ENCODE results near the gene PLPP3. TPM values are rescaled to one million over a fixed set of nuclear protein-coding genes. Genes with fewer than 3 reads are reported as not detected.
A peak's percentile ranks its signal among the peaks of the same experiment; 100 is the strongest.

The PLPP3 gene
- polyA plus RNA-seq, 3 donors: 113 to 123 (median 118) TPM

DNA sequence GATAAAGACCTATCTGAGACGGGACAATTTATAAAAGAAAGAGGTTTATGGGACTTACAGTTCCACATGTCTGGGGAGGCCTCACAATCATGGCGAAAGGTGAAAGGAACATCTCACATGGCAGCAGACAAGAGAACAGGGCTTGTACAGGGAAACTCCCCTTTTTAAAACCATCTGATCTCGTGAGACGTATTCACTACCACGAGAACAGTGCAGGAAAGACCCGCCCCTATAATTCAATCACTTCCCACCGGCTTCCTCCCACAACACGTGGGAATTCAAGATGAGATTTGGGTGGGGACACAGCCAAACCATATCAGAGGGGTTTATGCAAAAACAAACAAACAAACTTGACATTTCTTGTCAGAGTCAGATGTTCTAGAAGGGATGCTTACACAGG, 89.7 kb downstream of the PLPP3 start:
- DNase-seq (ENCODE audit: extremely low read depth in 1 of 11, low read depth in 9 of 11, low spot score in 4 of 11): no peak

DNA sequence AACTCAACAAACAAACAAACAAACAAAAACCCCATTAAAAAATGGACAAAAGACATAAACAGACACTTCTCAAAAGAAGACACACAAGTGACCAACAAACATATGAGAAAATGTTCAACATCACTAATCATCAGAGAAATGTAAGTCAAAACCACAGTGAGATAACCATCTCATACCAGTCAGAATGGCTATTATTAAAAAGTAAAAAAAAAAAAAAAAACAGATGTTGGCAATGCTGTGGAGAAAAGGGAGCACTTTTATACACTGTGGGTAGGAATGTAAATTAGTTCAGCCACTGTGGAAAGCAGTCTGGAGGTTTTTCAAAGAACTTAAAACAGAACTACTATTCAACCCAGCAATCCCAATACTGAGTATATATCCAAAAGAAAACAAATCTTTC, 94.7 kb downstream of the PLPP3 start:
- no peak for DNase-seq (ENCODE audit: extremely low read depth in 1 of 11, low read depth in 9 of 11, low spot score in 4 of 11)

DNA sequence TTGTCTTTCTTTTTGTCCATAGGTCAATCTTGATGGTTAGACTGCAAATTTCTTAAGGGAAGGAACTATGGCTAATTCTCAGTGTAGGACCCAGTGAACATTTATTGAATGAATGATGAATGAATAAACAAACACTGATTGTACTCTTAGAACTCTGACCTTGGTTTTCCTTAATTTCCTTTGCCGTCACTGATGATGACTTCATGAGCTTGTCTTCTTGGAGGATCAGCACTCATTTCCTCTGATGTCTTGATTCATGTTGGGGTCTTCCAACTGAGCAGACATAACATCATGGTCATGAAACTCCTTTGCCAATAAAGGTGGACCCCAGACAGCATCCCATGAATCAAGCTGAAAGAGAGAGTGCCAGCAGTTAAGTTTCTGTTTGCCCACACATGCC, 96.3 kb downstream of the PLPP3 start:
- no peak for DNase-seq (ENCODE audit: extremely low read depth in 1 of 11, low read depth in 9 of 11, low spot score in 4 of 11)

DNA sequence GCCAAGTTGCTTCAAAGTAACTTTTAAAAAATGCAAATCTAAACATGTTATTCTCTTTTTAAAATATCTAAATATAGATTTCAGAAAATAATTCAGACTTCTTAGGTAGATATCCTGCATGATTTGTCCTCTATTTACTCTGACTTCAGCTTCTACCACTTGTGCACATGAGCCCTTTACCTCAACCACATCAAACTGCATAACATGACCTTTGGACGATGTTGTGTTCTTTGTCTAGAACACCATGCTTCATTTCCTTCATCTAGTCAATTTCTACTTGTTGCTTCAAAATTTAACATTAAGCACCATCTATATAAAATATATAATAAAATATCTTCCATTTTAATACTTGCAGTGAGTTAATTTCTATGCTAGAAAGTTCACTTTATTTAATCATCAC, 96.9 kb downstream of the PLPP3 start:
- DNase-seq (ENCODE audit: extremely low read depth in 1 of 11, low read depth in 9 of 11, low spot score in 4 of 11): no peak

DNA sequence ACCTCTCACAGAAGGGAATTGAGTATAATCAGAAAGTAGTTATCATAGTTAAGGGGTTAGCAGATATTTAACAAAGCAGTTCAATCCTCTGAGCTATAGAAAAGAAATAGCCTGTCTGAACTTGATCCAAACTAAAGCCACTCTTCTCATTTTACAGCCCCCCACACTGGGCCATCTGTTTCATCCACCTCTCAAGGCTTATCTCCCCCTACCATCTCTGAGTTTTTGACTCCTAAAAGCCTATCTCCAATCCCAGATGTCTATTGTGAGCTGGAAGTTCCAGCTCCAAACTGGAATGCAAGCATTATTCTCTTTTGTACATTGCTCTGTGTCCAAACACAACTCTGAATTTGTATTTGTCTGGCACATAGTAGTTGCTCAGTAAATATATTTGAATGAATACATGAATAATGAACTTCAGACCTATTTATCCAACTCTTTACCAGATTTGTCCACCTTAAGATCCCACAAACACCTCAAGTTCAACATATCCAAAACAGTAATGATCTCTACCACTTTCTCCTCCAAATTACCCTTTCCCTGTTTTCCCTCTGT, 98.1 kb downstream of the PLPP3 start:
- no peak for DNase-seq (ENCODE audit: extremely low read depth in 1 of 11, low read depth in 9 of 11, low spot score in 4 of 11)

DNA sequence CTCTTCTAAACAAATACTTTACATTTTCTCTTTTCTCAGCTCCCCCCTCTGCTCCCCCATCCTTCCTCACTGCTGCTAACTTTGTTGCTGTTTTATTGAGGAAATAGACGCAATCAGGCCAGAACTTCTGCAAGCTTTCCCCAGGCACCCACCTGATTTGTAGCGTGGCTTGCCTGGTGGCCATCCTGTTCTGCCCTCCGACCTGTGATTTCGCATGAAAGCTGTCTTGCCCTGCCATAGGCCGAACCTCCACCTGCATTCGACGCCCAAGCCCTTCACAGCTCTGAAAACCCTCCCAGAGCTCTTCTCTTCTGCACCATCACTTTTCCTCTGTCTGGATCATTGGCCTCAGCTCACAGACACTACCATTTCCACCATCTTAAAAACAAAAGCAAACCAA, 100.6 kb downstream of the PLPP3 start:
- DNase-seq (ENCODE audit: extremely low read depth in 1 of 11, low read depth in 9 of 11, low spot score in 4 of 11): no peak

DNA sequence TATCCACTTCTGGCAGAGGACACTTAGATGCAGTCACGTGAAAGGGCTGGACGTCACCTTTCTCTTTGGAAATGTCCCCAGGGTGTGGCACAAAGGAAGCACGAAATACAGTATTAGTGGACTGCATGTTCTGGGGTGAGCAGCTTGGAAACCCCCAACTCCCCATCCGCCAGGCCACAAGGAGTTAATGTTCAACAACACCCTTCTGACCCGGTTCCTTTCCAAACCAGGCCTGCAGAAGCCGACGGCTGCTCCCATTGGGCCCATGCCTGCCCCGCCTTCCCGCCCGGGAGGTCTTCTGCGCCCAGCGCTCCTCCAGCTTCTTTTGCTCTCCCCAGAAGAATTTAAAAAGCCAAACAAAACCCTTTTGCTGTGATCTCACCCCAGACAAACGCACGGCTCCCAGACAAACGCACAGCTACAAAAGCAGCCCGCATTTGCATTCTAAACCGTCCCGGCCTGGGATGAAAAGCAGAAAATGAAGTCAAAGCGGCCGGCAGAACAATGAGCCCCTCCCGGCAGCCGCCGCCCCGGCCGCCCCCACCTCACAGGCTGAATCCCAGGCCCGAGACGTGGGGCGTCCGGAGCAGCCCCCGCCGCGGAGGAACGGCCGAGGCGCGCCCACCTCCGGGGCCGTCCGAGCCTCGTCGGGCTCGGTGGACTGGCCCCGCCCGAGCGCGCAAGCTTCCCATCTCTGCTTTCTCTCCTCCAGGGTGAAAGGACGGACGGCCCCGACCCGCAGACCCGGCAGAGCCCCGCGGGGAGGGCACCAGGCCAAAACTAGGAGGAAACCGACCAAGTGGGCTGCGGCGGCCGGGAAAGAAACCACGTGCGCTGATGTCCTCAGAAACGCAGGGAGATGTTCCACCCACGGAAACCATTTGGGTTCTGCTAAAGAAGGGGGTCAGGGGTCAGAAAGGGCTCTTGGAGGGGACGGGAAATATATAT, 101.9 kb downstream of the PLPP3 start:
- peak in 10 of 11 donors; percentile 23 to 53 (median 43) for DNase-seq (ENCODE audit: extremely low read depth in 1 of 11, low read depth in 9 of 11, low spot score in 4 of 11)

DNA sequence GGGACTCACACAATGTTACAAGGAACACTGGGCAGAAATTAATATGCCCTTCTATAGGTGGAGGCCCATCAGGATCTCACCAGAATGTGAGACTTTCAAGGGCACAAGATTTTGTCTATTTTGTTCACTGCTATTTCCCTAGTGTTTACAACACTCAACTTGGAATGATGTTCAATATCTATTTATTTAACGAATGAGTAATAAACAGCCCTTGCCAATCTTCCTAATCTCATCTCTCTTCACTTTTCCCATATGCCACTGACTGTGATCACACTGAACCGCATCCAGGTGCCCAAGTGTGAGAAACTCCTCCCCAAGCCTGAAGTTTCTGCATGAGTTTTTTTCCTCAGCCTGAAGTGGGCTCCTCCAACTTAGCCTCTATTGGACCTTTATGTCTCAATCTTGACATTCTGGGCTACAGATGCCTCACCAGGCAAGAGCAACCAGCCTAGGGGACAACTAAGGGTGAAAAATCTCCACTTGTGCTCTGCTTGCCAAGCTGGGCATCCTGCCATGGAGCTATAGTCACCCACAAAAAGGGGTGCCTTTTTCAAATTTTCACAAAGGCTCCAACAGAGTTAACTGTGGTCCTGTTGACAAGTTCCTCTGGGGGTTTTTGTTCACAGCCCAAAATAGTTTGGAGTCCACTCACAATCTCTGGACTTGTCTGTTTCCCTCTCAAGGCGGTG, 105.6 kb downstream of the PLPP3 start:
- no peak for DNase-seq (ENCODE audit: extremely low read depth in 1 of 11, low read depth in 9 of 11, low spot score in 4 of 11)

DNA sequence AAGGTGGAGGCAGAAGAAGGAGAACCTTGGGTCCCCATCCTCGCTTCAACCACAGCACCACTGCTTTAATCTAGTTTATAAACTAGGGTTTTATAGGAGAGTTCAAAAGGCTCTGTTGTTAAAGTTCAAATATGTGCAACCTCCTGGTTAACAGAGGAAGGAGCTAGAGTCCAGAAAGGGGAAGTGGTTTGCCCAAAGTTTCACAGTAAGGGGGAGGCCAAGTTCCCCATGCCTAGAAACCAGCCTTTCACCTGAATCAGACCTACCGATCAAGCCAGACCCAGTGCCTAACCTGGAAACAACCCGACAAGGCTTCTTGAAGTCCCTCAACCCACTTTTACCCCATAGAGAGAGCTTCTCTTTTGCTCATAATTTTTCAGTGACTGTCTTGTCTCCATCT, 106.5 kb downstream of the PLPP3 start:
- DNase-seq (ENCODE audit: extremely low read depth in 1 of 11, low read depth in 9 of 11, low spot score in 4 of 11): no peak

DNA sequence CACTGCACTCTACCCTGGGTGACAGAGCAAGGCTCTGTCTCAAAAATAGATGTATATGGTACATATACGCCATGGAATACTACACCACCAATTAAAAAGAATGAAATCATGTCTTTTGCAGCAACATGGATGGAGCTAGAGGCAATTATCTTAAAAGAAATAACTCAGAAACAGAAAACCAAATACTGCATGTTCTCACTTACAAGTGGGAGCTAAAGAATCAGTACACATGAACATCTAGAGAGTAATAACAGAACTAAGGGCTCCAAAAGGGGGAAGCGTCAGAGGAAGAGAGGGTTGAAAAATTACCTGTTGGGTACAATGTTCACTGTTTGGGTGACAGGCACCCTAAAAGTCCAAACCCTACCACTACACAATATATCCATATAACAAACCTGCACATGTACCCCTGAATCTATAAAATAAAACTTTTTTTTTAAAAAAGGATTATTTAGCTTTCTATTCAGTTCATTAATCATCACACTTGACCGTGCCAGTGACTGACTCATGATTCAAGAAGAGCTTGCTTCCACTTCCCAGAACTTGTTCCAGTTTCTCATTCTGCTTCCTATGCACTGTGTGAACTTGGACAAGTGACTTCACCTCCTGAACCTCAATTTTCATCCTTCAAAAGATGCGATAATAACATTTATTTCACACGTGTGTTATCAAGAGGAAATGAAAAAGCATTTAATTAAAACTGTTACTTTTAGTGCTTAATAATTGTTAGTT, 109.6 kb downstream of the PLPP3 start:
- DNase-seq (ENCODE audit: extremely low read depth in 1 of 11, low read depth in 9 of 11, low spot score in 4 of 11): no peak

DNA sequence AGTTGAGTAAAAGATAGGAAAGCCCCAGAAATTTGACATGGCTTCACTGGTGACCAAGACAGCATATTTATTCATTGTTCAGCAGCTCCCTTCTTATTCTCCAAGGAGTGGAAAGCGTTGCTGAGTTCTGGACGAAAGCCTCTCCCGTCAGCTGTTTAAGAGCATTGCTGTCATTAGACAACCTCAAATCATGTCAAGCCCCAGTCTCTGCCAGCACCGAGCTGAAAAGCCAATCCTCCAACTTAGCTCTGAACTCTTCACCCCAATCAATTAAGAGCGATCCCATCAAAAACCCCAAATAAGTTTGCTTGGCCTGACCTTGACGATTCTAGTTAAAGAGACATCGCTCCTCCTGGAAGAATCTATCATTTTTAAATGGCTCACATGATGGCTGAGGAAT, 110.8 kb downstream of the PLPP3 start:
- no peak for DNase-seq (ENCODE audit: extremely low read depth in 1 of 11, low read depth in 9 of 11, low spot score in 4 of 11)

DNA sequence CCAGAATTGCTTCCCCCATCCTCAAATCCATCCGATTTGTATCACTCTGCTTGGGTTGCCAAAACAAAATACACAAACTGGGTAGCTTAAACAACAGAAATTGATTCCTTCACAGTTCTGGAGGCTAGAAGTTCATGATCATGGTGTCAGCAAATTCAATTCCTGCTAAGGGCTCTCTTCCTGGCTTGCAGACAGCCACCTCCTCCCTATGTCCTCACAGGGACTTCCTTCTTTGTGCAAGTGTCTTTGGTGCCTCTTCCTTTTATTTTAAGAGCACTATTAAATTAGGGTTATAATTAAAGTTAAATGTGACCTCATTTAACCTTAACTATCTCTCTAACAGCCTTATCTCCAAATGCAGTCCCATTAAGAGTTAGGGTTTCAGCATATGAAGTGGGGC, 112.8 kb downstream of the PLPP3 start:
- no peak for DNase-seq (ENCODE audit: extremely low read depth in 1 of 11, low read depth in 9 of 11, low spot score in 4 of 11)

DNA sequence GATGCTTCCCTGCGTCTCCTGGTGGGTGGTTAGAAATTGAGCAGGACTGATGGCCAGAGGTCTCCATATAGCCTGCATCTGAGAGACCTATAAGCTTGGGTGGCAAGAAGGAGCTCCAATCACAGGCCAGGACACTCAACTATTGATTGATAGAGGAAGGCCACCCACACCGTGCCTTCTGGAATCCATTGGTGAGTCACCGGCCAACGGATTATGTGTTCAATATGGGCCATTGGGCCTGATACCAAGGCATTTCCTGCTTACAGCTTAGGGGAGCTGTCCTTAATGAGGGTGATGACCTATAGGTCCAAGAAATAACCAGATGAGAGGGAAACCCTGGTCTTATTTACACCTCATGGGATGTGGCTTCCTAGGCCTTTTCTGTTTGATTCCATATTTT, 115.1 kb downstream of the PLPP3 start:
- DNase-seq (ENCODE audit: extremely low read depth in 1 of 11, low read depth in 9 of 11, low spot score in 4 of 11): no peak

DNA sequence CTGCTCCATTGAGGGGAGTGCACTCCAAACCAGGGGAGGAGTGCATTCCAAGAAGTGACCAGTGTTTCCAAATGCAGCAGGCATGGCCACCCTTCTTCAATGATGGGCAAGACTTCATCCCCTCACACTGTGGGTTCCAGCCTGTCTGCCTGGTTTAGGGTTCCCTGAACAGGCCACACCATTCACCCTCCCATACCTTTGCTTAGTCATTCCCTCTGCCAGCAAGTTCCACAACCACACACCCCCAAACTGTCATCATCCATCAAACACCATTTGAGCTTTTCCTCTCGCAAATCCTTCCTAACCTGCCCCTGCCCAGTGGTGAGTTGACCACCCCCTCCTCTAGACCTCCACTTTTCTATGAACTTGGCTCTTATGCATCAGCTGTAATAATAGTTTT, 116.0 kb downstream of the PLPP3 start:
- no peak for DNase-seq (ENCODE audit: extremely low read depth in 1 of 11, low read depth in 9 of 11, low spot score in 4 of 11)

DNA sequence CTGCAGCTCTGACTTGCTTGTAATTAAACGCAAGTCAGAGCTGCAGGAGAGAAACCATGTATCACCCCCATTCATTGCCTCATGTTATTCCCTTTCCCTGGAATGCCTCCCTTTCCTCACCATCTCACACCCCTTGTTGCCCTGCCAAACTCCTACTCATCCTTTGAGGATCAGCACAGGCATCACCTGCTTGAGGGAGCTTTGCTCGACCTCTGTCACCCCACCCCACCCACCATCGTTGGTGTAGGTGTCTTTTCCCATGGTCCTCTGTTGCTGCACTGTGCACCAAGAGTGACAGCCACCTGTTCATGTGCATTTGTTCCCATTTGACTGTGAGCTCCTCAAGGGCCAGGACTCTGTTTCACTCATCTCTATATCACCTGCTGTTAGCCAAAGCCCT, 117.2 kb downstream of the PLPP3 start:
- no peak for DNase-seq (ENCODE audit: extremely low read depth in 1 of 11, low read depth in 9 of 11, low spot score in 4 of 11)

DNA sequence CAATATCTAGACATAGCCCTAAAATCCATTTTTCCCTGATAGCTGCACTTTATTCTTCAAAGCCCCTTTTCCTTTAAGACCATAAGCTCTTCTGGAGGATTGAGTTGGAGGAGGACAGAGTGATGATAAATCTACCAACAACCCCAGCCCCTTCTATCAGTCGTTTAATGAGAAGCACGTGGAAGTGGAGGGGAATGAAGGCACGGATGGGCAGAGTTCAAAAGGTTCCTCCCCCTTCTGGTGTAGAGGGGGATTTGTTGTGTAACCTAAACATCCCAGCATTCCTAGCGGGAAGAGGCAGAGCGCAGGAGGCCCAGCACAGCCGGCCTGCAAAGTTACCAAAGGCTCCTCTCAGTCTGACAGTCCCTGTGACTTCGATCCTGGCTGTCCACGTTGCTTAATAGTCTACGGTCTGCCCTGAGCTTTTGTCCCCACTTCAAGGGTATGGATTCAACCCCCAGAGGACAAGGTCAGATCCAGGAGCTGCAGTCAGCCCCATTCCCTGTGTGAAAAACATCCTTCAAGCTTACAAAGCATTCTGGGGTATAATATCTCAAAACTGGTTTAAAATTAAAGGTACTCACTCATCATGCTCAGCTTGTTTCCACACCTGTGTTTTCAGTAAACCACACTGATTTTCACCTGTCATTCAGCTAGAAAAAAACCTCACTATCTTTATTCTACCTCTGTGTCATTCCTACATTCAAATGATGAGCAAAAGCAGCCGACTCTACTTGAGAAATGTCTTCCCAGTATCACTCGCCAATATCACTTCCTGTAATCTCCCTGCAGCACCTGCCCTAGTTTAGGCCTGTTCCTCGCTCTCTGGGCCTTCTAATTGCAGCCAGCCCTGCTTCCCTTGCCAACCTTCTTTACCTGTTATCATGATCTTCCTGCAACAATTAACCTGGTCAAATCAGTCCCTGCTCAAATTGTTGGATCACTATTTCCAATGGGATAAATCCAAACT, 117.9 kb downstream of the PLPP3 start:
- no peak for DNase-seq (ENCODE audit: extremely low read depth in 1 of 11, low read depth in 9 of 11, low spot score in 4 of 11)

DNA sequence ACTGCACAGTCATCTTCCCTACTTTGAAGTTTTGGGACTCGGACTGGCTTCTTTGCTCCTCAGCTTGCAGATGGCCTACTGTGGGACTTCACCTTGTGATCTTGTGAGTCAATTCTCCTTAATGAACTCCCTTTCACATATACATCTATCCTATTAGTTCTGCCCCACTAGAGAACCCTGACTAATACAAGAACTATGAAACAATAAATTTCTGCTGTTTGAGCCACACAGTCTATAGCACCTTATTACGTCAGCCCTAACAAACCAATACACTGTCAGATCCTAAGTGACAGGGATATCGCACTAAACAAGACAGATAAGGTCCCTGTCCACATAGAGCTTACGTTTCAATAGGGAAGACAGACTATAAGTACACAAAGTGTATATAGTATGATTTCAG, 120.1 kb downstream of the PLPP3 start:
- no peak for DNase-seq (ENCODE audit: extremely low read depth in 1 of 11, low read depth in 9 of 11, low spot score in 4 of 11)

DNA sequence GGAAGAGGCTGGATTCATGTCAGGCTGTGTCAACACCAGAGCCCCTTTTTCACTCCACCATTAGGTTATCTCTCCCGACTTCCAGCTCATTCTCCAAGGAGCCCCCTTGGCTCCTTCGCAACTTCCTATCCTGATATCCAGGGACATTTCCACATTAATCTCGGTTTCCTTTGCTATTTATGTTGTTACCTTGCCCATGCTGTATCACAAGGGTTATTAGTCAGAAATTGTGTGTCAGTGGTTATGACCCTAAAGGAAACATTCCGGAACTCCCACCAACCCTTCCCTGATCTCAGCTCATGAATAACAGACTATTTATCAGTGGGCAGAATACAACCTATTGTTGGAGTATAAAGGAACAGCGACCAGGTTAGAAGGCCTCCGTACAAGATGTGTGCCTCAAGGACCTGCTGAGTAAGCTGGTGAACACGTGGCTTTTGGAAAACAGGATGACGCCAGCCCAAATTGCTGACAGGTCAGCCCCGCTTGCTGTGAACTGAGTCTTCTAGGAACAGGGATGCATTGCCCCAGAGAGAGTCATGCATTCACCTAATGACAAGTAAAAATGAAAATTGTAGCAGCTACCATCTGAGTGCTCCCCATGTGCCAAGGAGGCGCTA, 121.5 kb downstream of the PLPP3 start:
- DNase-seq (ENCODE audit: extremely low read depth in 1 of 11, low read depth in 9 of 11, low spot score in 4 of 11): no peak

Measured in renal cortex interstitium (tissue), 11 donors.